Kidney (tissue), 14 donors: ENCODE measurements around the gene USP9X. TPM values are rescaled to one million over a fixed set of nuclear protein-coding genes. Genes with fewer than 3 reads are reported as not detected.
"Not testable (repeated sequence)": the region's sequence is repeated elsewhere in the genome, so short reads cannot be mapped to it uniquely, and the experiment has no call there.

Experiments
- DNase-seq, 5 donors: peaks; one replicate each; pipeline ENCODE4 v3.0.0-alpha.2; 2013 to 2020
- FAIRE-seq: peaks from 2 replicates; lab custom pipeline; 2012; peaks lifted over from hg19 to GRCh38; lab: Jason Lieb, UNC
- H3K27ac ChIP-seq, 2 donors: one replicate each; pipeline ENCODE4 v1.7.0; 2013; ENCODE audit warnings: low read depth in 2 of 2, low read length in 2 of 2, inconsistent platforms in 1 of 2
- H3K27me3 ChIP-seq: one replicate; pipeline ENCODE4 v1.7.1; 2013; ENCODE audit warnings: low read length, inconsistent platforms; ENCODE audit not compliant: control insufficient read depth, insufficient read depth
- H3K36me3 ChIP-seq, 3 donors: one replicate each; pipeline versions ENCODE4 v1.7.0 to v1.7.1; 2013; ENCODE audit warnings: low read length in 3 of 3, control low read depth in 1 of 3, inconsistent platforms in 1 of 3; ENCODE audit not compliant: insufficient read depth in 3 of 3, control insufficient read depth in 2 of 3
- H3K4me1 ChIP-seq, 3 donors: one replicate each; pipeline versions ENCODE4 v1.7.0 to v1.7.1; 2013; ENCODE audit warnings: low read length in 3 of 3, inconsistent platforms in 1 of 3, low read depth in 1 of 3; ENCODE audit not compliant: control insufficient read depth in 2 of 3, insufficient read depth in 2 of 3
- H3K4me3 ChIP-seq, 3 donors: one replicate each; pipeline versions ENCODE4 v1.7.0 to v1.8.1; 2013; ENCODE audit warnings: low read length in 3 of 3, control low read depth in 1 of 3, inconsistent platforms in 1 of 3
- H3K9ac ChIP-seq, 3 donors: one replicate each; pipeline versions ENCODE4 v1.7.0 to v1.7.1; 2013; ENCODE audit warnings: low read length in 3 of 3, control low read depth in 1 of 3, inconsistent platforms in 1 of 3
- H3K9me3 ChIP-seq, 3 donors: one replicate each; pipeline versions ENCODE4 v1.7.0 to v1.7.1; 2013; ENCODE audit warnings: low read length in 3 of 3, control low read depth in 1 of 3, inconsistent platforms in 1 of 3; ENCODE audit not compliant: control insufficient read depth in 2 of 3, insufficient read depth in 1 of 3
- intact Hi-C: fragments of 100-400 bp; cut with DNase I; formaldehyde crosslinking; loops from one replicate; pipeline ENCODE4 v1.11.1; 2022
- polyA plus RNA-seq: library from polyadenylated mRNA; stranded (reverse); fragments of 350-450 nt; fragmentation: Illumina TruSeq; extraction: RNeasy Lipid Tissue Mini Kit (QIAGEN cat#74804); gene quantifications from one replicate; pipeline ENCODE4 v1.2.3, GENCODE V29; 2014; ENCODE audit warnings: low read depth, low replicate concordance; ENCODE audit not compliant: insufficient read depth
- total RNA-seq: library from RNA; stranded (reverse); fragmentation: NEBNext Ultra II Directional; extraction: Animal tissue kit (Norgen Biotek cat#: 25700); gene quantifications from one replicate; pipeline ENCODE4 v1.2.1, GENCODE V29; 2021
- TF ChIP-seq, protein P1 (sequence below): IDR thresholded peaks from 3 replicates; pipeline ENCODE4 v1.5.1; 2012; ENCODE audit warnings: mild to moderate bottlenecking, moderate library complexity, borderline replicate concordance; ENCODE audit not compliant: insufficient read depth; ENCODE audit errors: extremely low read depth
- donor health status: control.
- donor health status: control.
- donor health status: control.
- donor health status: control.
- donor health status: control.
- donor health status: DM: yes; HTN: yes; CAD: no.
- donor health status: Normal renal cell carcinoma (clear cell type).

Gene USP9X
- total and polyA plus RNA-seq, 2 donors from 2014 or later, result 12.0 to 86.8 TPM

DNA sequence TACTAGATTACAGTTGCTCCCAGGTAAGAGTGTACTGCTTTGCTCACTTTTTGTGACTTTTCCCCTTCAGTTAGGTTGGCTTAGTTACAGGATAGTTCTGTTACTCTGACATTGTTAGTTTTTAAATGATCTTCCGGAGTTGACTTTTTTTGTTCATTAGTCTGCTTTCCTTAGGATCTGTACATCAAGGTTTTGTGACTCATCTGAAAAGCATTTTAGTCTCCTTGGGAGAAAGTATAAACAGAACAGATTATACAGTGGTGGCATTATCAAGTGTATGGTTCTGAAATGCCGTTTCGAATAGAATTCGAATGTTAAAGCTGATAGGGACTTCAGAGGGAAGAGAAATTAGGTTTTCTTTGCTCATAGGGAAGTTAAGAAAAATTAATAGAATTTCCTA lies 63.3 kb downstream of the USP9X start:
- Histone ChIP-seq H3K27ac (no peak overlapping the region), H3K36me3 (peaks cover 8 to 21% (median 18%) of the 10 kb centered on the region in 3 donors), H3K9ac (no peak overlapping the region), H3K9me3 (no peaks in the 10 kb centered on the region), H3K4me3 (no peak overlapping the region), H3K27me3 (peaks cover 3% of the 10 kb centered on the region), H3K4me1 (no peaks in the 10 kb centered on the region)
- intact Hi-C loops, result no loop called here
- FAIRE-seq, result no peak
- TF ChIP-seq, protein P1, sequence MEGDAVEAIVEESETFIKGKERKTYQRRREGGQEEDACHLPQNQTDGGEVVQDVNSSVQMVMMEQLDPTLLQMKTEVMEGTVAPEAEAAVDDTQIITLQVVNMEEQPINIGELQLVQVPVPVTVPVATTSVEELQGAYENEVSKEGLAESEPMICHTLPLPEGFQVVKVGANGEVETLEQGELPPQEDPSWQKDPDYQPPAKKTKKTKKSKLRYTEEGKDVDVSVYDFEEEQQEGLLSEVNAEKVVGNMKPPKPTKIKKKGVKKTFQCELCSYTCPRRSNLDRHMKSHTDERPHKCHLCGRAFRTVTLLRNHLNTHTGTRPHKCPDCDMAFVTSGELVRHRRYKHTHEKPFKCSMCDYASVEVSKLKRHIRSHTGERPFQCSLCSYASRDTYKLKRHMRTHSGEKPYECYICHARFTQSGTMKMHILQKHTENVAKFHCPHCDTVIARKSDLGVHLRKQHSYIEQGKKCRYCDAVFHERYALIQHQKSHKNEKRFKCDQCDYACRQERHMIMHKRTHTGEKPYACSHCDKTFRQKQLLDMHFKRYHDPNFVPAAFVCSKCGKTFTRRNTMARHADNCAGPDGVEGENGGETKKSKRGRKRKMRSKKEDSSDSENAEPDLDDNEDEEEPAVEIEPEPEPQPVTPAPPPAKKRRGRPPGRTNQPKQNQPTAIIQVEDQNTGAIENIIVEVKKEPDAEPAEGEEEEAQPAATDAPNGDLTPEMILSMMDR, result no peak
- no peak for DNase-seq

- Histone ChIP-seq H3K4me3 (no peak overlapping the region), H3K36me3 (peaks cover 10 to 23% (median 17%) of the 10 kb centered on the region in 3 donors), H3K27me3 (no peaks in the 10 kb centered on the region), H3K4me1 (no peaks in the 10 kb centered on the region), H3K27ac (no peak overlapping the region), H3K9ac (no peak overlapping the region), H3K9me3 (no peaks in the 10 kb centered on the region)
- intact Hi-C loops, result no loop called here
- TF ChIP-seq, protein P1, result no peak
- DNase-seq (no peak), FAIRE-seq (no peak)
Measured at GRCh38 chrX:41150043-41150442, 64.8 kb downstream of the USP9X start.

- H3K9me3 ChIP-seq, intact Hi-C loops, H3K27me3 ChIP-seq, FAIRE-seq, DNase-seq, H3K4me1 ChIP-seq, H3K9ac ChIP-seq, H3K27ac ChIP-seq, H3K4me3 ChIP-seq: not testable (repeated sequence)
- peaks cover 10 to 23% (median 14%) of the 10 kb centered on the region in 3 donors for H3K36me3 ChIP-seq
Measured at GRCh38 chrX:41151726-41152125, 66.5 kb downstream of the USP9X start.

DNA sequence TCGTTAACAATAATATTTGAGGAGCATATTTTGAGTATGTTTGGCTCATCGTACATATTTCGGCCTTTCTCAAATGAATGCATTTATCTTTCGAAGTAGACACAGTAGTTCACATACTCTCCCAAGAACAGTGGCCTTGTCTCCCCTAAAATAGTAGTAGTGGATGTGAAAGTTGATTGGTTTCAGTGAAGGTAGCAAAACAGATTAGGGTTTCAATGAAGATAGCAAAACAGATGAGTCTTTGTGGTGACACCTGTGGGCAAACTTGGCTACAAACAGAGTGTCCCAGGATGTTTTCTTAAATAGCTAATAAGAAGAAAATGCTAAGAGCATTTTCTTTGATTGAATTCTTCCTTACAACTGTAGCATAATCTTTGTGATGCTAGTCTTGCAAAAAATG lies 67.0 kb downstream of the USP9X start:
- H3K4me3 ChIP-seq, result no peak overlapping the region
- H3K4me1 ChIP-seq, result no peaks in the 10 kb centered on the region
- no peak for FAIRE-seq
- no peak overlapping the region for H3K9ac ChIP-seq
- H3K9me3 ChIP-seq, result no peaks in the 10 kb centered on the region
- intact Hi-C loops, result no loop called here
- H3K27me3 ChIP-seq, result peaks cover 5% of the 10 kb centered on the region
- TF ChIP-seq, protein P1, result no peak
- DNase-seq, result no peak
- no peak overlapping the region for H3K27ac ChIP-seq
- peaks cover 10 to 23% (median 17%) of the 10 kb centered on the region in 3 donors for H3K36me3 ChIP-seq
